MM.1S (cell line): ENCODE results near the gene RTRAF.

Experiments
- DNase-seq: peaks from one replicate; pipeline ENCODE4 v3.0.0-alpha.2; 2015
- H2AFZ ChIP-seq: fragments of 300-600 bp; sonication (generic); 2 replicates; pipeline ENCODE4 v1.6.0; 2016; ENCODE audit warnings: antibody characterized with exemption, low read length
- H3F3A ChIP-seq: fragments of 300-600 bp; sonication (generic); 2 replicates; pipeline ENCODE4 v1.6.1; 2016; ENCODE audit warnings: mild to moderate bottlenecking, antibody characterized with exemption, low read length, moderate library complexity, mixed read lengths; ENCODE audit not compliant: insufficient read depth
- H3K27ac ChIP-seq: fragments of 300-600 bp; sonication (generic); 2 replicates; pipeline ENCODE4 v1.5.1; 2016; ENCODE audit warnings: mild to moderate bottlenecking, low read length
- H3K27me3 ChIP-seq: fragments of 300-600 bp; sonication (generic); replicated peaks from 2 replicates; pipeline ENCODE4 v1.6.0; 2016; ENCODE audit warnings: low read length; ENCODE audit not compliant: insufficient read depth
- H3K36me3 ChIP-seq: fragments of 300-600 bp; sonication (generic); replicated peaks from 2 replicates; pipeline ENCODE4 v1.6.1; 2016; ENCODE audit warnings: mild to moderate bottlenecking, low read length, mixed read lengths; ENCODE audit not compliant: insufficient read depth
- H3K4me1 ChIP-seq: fragments of 300-600 bp; sonication (generic); 2 replicates; pipeline ENCODE4 v1.6.1; 2016; ENCODE audit warnings: low read length, mixed read lengths
- H3K4me2 ChIP-seq: fragments of 300-600 bp; sonication (generic); 2 replicates; pipeline ENCODE4 v1.6.0; 2016; ENCODE audit warnings: low read depth, low read length
- H3K4me3 ChIP-seq: fragments of 300-600 bp; sonication (generic); 2 replicates; pipeline ENCODE4 v1.5.1; 2016; ENCODE audit warnings: low read length, mixed read lengths
- H3K79me2 ChIP-seq: fragments of 300-600 bp; sonication (generic); 2 replicates; pipeline ENCODE4 v1.6.1; 2016; ENCODE audit warnings: mixed run types, low read length, mixed read lengths
- H3K9ac ChIP-seq: fragments of 300-600 bp; sonication (generic); 2 replicates; pipeline ENCODE4 v1.6.1; 2016; ENCODE audit warnings: low read length, mixed read lengths
- H3K9me2 ChIP-seq: fragments of 300-600 bp; sonication (generic); replicated peaks from 2 replicates; pipeline ENCODE4 v1.6.1; 2016; ENCODE audit warnings: mild to moderate bottlenecking, low read length, mixed read lengths; ENCODE audit not compliant: insufficient read depth
- H3K9me3 ChIP-seq: fragments of 300-600 bp; sonication (generic); replicated peaks from 2 replicates; pipeline ENCODE4 v1.6.1; 2016; ENCODE audit warnings: mild to moderate bottlenecking, low read length, mixed read lengths; ENCODE audit not compliant: insufficient read depth
- H4K20me1 ChIP-seq: fragments of 300-600 bp; sonication (generic); 2 replicates; pipeline ENCODE4 v1.6.1; 2016; ENCODE audit warnings: mild to moderate bottlenecking, low read length, moderate library complexity, mixed read lengths; ENCODE audit not compliant: insufficient read depth
- CTCF ChIP-seq: fragments of 300-600 bp; sonication (generic); IDR thresholded peaks from 2 replicates; pipeline ENCODE4 v1.5.1; 2016; ENCODE audit warnings: antibody characterized with exemption, low read length, mixed read lengths
- EZH2 ChIP-seq: fragments of 300-600 bp; sonication (generic); optimal IDR thresholded peaks from 2 replicates; pipeline ENCODE3; 2017; ENCODE audit warnings: low read depth, mild to moderate bottlenecking, antibody characterized with exemption, low read length, mixed read lengths
- EZH2phosphoT487 ChIP-seq: fragments of 300-600 bp; sonication (generic); IDR thresholded peaks from 2 replicates; pipeline ENCODE4 v1.6.1; 2018; ENCODE audit warnings: antibody characterized with exemption, low read length

RTRAF gene

DNA sequence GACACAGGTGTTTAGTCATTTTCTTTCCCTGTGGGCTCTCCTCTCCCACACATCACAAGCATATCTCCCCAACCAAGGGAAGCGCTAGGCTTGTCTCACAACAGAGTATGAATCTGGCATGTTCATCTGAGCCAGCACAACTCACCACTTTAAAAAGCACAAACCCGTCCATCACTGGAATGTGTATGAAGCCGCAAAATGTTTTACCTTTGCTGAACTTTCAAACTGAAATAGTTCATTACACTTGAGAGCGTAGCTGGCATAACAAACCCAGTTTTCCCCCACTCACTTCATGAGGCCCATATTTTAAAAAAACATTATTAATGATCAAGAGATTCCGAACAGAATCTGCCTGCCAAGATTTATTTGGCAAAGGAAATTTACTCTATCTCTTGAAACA, 63.7 kb downstream of the RTRAF start:
- Histone ChIP-seq H3K4me2 (no peak overlapping the region), H3K9me3 (no peaks in the 10 kb centered on the region), H3K27ac (no peak overlapping the region), H3K36me3 (no peaks in the 10 kb centered on the region), H4K20me1 (no peaks in the 10 kb centered on the region), H3K27me3 (no peaks in the 10 kb centered on the region), H3K79me2 (no peaks in the 10 kb centered on the region), H3K9ac (no peak overlapping the region), H2AFZ (no peak overlapping the region), H3K4me1 (no peaks in the 10 kb centered on the region), H3F3A (no peaks in the 10 kb centered on the region), H3K9me2 (no peaks in the 10 kb centered on the region), H3K4me3 (no peak overlapping the region)
- DNase-seq = no peak
- no peak for TF ChIP-seq EZH2
- no peak for TF ChIP-seq CTCF
- TF ChIP-seq EZH2phosphoT487 = no peak

GRCh38 chr14:52054678-52055077, 65.3 kb downstream of the RTRAF start:
- H2AFZ ChIP-seq = no peak overlapping the region
- no peaks in the 10 kb centered on the region for H3K9me3 ChIP-seq
- H3K9ac ChIP-seq = no peak overlapping the region
- no peak for DNase-seq
- no peaks in the 10 kb centered on the region for H3F3A ChIP-seq
- no peak overlapping the region for H3K4me3 ChIP-seq
- H4K20me1 ChIP-seq = no peaks in the 10 kb centered on the region
- no peaks in the 10 kb centered on the region for H3K79me2 ChIP-seq
- H3K9me2 ChIP-seq = no peaks in the 10 kb centered on the region
- no peaks in the 10 kb centered on the region for H3K36me3 ChIP-seq
- H3K4me2 ChIP-seq = no peak overlapping the region
- no peak overlapping the region for H3K27ac ChIP-seq
- TF ChIP-seq CTCF (no peak), EZH2 (no peak), EZH2phosphoT487 (no peak)
- no peaks in the 10 kb centered on the region for H3K27me3 ChIP-seq
- H3K4me1 ChIP-seq = no peaks in the 10 kb centered on the region

- no peaks in the 10 kb centered on the region for H3K9me2 ChIP-seq
- no peak overlapping the region for H3K4me3 ChIP-seq
- H3K36me3 ChIP-seq = no peaks in the 10 kb centered on the region
- H3K27ac ChIP-seq = no peak overlapping the region
- TF ChIP-seq CTCF (no peak), EZH2phosphoT487 (no peak), EZH2 (no peak)
- H3F3A ChIP-seq = no peaks in the 10 kb centered on the region
- no peak for DNase-seq
- H4K20me1 ChIP-seq = no peaks in the 10 kb centered on the region
- no peaks in the 10 kb centered on the region for H3K79me2 ChIP-seq
- no peak overlapping the region for H2AFZ ChIP-seq
- H3K27me3 ChIP-seq = no peaks in the 10 kb centered on the region
- H3K9me3 ChIP-seq = no peaks in the 10 kb centered on the region
- no peak overlapping the region for H3K9ac ChIP-seq
- no peak overlapping the region for H3K4me2 ChIP-seq
- H3K4me1 ChIP-seq = no peaks in the 10 kb centered on the region
Measured at GRCh38 chr14:52055167-52055566, 65.8 kb downstream of the RTRAF start.
